ENCODE results near the gene C1orf53.

C1orf53 gene

DNA sequence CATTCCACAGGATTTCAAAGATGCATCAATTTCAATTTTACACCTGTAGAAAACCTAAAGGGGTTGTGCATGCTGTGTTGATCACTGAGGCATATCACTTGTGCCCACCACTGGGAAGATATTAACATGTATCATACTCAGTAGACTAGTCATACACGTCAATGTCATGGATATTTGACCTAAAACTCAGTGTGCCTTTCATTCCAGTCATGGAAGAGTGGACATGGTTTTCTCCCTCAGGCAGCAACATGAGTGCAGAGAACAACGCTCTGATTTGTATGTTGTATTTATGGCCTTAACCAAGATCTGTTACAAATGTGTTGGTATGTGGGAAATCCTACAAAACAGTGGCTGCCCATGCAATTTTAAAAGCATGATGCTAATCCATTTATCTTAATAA, 6.1 kb upstream of the C1orf53 start:
- H3K4me3 ChIP-seq (ENCODE audit: low read length), result no peak overlapping the region
- no peak for DNase-seq (ENCODE audit: low read depth)
- TF ChIP-seq, protein P1, sequence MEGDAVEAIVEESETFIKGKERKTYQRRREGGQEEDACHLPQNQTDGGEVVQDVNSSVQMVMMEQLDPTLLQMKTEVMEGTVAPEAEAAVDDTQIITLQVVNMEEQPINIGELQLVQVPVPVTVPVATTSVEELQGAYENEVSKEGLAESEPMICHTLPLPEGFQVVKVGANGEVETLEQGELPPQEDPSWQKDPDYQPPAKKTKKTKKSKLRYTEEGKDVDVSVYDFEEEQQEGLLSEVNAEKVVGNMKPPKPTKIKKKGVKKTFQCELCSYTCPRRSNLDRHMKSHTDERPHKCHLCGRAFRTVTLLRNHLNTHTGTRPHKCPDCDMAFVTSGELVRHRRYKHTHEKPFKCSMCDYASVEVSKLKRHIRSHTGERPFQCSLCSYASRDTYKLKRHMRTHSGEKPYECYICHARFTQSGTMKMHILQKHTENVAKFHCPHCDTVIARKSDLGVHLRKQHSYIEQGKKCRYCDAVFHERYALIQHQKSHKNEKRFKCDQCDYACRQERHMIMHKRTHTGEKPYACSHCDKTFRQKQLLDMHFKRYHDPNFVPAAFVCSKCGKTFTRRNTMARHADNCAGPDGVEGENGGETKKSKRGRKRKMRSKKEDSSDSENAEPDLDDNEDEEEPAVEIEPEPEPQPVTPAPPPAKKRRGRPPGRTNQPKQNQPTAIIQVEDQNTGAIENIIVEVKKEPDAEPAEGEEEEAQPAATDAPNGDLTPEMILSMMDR (IDR thresholded peaks at IDR 0.05; ENCODE audit: insufficient read depth, low read depth, low read length, missing control alignments), result no peak

DNA sequence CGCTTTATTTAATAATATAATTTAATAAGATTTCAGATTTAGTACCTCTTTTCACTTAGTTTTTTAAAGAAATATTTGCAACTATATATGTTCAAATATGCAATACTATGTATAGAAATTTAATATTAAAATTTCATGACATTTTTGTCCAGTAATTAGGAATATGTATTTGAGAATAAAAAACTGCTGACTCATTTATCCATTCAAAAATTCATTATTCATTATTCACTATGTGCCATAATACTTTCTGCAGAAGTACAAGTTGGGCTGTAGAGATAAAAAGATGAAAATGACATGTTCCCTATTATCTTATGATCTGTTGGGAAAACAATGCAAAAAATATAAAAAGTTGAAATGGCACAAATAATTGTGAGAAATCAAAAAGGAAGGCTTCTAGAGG, 3.4 kb upstream of the C1orf53 start:
- no peak for DNase-seq (ENCODE audit: low read depth)
- TF ChIP-seq, protein P1 (IDR thresholded peaks at IDR 0.05; ENCODE audit: insufficient read depth, low read depth, low read length, missing control alignments), result no peak
- H3K4me3 ChIP-seq (ENCODE audit: low read length), result no peak overlapping the region

DNA sequence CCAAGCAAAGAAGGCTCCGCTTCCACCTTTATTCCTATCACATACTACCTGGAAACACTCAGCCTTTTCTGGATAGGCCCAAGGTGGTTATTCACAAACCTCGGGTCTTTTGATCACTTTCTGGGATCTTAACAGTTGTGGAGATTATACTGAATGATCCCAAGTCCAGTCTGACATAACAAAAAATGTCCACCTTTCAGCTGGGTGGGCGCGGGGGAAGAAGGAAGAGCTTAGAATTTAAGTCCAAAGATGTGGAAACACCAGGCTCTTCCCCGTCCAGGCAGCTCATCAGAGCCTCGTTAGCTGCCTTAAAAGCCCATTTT, 338 bp upstream of the C1orf53 start:
- TF ChIP-seq, protein P1 (IDR thresholded peaks at IDR 0.05; ENCODE audit: insufficient read depth, low read depth, low read length, missing control alignments), result no peak
- DNase-seq (ENCODE audit: low read depth), result no peak
- peak overlapping the region; percentile 75 for H3K4me3 ChIP-seq (ENCODE audit: low read length)

DNA sequence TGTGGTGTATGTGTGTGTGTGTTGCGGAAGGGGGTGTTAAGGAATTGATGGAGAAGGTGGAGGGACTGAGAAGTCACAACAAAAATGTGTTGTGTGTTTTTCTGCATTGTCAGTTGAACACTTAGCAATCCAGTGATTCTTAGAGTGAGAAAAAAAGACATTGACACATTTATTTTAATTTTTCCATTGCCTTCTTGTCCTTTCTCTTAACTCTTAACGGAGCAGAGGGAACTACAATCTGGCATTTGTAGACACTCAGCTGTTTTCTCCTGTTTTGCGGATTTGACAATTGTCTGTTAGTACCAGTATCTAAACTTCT, 725 bp downstream of the C1orf53 start:
- TF ChIP-seq, protein P1 (IDR thresholded peaks at IDR 0.05; ENCODE audit: insufficient read depth, low read depth, low read length, missing control alignments), result no peak
- no peak for DNase-seq (ENCODE audit: low read depth)
- H3K4me3 ChIP-seq (ENCODE audit: low read length), result peak overlapping the region; percentile 75

DNA sequence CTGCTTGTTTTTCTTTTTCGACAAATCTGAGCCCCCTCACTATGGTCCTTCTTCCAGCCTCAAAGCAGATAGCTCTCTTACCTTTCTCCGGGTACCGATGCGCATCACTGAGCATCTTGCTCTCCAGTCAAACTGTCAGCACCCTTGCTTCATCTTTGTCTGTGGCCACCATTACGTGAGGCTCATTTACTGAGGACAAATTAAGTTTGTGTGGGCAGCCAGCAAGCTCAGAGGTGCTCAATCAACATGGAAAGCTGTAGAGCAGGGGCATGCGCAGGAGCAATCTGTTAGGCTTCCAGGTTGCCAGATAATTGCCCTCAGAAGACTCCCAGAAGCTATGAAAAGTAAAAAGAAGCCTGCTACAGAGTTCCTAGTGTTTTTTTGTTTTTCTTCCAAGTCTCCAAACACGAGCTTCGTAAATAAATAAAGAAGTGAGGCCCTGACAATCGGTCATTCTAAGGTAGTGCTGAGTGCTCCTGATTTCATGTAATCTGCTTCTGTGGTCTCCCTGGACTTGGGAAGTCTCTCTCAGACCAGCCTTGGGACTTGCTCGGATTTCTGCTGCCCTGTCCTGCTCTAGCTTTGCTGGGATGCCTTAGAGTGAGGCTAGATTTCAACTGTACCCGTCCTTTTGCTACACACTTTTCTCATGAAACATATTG, 1.8 kb downstream of the C1orf53 start:
- TF ChIP-seq, protein P1 (IDR thresholded peaks at IDR 0.05; ENCODE audit: insufficient read depth, low read depth, low read length, missing control alignments), result no peak
- no peak for DNase-seq (ENCODE audit: low read depth)
- H3K4me3 ChIP-seq (ENCODE audit: low read length), result no peak overlapping the region

DNA sequence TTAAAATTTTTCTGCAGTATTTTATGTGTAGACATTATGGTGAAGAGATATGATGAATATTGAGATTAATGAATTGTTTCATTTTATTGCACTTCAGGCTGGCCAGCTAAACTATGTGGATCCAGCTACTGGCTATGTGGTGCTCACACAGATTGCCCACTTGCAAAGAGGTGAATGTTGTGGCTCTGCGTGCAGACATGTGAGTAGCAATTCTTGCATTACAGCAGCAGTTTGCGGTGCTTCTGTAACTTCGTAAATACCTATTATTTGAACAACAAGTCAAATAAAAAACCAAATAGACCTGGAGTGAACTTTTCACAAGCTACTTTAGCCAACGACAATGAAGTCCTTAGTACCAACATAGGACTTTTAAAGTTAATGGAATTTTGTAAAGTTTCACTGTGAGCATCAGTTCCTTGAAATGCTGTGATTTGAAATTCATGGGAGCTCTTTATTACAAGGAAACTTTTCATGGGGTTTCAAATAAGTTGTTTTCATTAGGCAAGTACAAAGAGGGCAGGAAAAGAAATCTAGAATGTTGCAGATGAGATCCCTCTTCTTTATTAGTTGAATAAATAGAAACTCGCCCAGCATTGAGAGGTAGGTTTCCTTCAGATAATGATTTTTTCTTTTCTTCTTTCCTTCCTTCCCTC, 3.4 kb downstream of the C1orf53 start:
- no peak for DNase-seq (ENCODE audit: low read depth)
- H3K4me3 ChIP-seq (ENCODE audit: low read length), result no peak overlapping the region
- TF ChIP-seq, protein P1 (IDR thresholded peaks at IDR 0.05; ENCODE audit: insufficient read depth, low read depth, low read length, missing control alignments), result no peak
